Measurements from ENCODE around the gene PCCA.

GRCh38 chr13:100362371-100362770, 273.5 kb downstream of the PCCA start:
- TF ChIP-seq, protein P1, sequence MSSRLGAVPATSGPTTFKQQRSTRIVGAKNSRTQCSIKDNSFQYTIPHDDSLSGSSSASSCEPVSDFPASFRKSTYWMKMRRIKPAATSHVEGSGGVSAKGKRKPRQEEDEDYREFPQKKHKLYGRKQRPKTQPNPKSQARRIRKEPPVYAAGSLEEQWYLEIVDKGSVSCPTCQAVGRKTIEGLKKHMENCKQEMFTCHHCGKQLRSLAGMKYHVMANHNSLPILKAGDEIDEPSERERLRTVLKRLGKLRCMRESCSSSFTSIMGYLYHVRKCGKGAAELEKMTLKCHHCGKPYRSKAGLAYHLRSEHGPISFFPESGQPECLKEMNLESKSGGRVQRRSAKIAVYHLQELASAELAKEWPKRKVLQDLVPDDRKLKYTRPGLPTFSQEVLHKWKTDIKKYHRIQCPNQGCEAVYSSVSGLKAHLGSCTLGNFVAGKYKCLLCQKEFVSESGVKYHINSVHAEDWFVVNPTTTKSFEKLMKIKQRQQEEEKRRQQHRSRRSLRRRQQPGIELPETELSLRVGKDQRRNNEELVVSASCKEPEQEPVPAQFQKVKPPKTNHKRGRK (CRISPR knock-in tag; IDR thresholded peaks at IDR 0.05; ENCODE audit: borderline replicate concordance) = no peak
- TF ChIP-seq, protein P2, sequence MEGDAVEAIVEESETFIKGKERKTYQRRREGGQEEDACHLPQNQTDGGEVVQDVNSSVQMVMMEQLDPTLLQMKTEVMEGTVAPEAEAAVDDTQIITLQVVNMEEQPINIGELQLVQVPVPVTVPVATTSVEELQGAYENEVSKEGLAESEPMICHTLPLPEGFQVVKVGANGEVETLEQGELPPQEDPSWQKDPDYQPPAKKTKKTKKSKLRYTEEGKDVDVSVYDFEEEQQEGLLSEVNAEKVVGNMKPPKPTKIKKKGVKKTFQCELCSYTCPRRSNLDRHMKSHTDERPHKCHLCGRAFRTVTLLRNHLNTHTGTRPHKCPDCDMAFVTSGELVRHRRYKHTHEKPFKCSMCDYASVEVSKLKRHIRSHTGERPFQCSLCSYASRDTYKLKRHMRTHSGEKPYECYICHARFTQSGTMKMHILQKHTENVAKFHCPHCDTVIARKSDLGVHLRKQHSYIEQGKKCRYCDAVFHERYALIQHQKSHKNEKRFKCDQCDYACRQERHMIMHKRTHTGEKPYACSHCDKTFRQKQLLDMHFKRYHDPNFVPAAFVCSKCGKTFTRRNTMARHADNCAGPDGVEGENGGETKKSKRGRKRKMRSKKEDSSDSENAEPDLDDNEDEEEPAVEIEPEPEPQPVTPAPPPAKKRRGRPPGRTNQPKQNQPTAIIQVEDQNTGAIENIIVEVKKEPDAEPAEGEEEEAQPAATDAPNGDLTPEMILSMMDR (IDR thresholded peaks at IDR 0.05) = no peak
- TF ChIP-seq ZNF138 (CRISPR knock-in tag; conservative IDR thresholded peaks at IDR 0.05) = no peak
- TF ChIP-seq NFE2L1 (CRISPR knock-in tag; IDR thresholded peaks at IDR 0.05) = no peak
- TF ChIP-seq, protein P3, sequence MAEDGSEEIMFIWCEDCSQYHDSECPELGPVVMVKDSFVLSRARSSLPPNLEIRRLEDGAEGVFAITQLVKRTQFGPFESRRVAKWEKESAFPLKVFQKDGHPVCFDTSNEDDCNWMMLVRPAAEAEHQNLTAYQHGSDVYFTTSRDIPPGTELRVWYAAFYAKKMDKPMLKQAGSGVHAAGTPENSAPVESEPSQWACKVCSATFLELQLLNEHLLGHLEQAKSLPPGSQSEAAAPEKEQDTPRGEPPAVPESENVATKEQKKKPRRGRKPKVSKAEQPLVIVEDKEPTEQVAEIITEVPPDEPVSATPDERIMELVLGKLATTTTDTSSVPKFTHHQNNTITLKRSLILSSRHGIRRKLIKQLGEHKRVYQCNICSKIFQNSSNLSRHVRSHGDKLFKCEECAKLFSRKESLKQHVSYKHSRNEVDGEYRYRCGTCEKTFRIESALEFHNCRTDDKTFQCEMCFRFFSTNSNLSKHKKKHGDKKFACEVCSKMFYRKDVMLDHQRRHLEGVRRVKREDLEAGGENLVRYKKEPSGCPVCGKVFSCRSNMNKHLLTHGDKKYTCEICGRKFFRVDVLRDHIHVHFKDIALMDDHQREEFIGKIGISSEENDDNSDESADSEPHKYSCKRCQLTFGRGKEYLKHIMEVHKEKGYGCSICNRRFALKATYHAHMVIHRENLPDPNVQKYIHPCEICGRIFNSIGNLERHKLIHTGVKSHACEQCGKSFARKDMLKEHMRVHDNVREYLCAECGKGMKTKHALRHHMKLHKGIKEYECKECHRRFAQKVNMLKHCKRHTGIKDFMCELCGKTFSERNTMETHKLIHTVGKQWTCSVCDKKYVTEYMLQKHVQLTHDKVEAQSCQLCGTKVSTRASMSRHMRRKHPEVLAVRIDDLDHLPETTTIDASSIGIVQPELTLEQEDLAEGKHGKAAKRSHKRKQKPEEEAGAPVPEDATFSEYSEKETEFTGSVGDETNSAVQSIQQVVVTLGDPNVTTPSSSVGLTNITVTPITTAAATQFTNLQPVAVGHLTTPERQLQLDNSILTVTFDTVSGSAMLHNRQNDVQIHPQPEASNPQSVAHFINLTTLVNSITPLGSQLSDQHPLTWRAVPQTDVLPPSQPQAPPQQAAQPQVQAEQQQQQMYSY (CRISPR knock-in tag; IDR thresholded peaks at IDR 0.05) = no peak
